ENCODE results near the gene STRIP2. TPM values are rescaled to one million over a fixed set of nuclear protein-coding genes. Genes with fewer than 3 reads are reported as not detected.
"Not testable (repeated sequence)": the region's sequence is repeated elsewhere in the genome, so short reads cannot be mapped to it uniquely, and the experiment has no call there.

STRIP2 gene
- total RNA-seq, 2 experiments from 2014 or later = 28.3 to 29.7 TPM

DNA sequence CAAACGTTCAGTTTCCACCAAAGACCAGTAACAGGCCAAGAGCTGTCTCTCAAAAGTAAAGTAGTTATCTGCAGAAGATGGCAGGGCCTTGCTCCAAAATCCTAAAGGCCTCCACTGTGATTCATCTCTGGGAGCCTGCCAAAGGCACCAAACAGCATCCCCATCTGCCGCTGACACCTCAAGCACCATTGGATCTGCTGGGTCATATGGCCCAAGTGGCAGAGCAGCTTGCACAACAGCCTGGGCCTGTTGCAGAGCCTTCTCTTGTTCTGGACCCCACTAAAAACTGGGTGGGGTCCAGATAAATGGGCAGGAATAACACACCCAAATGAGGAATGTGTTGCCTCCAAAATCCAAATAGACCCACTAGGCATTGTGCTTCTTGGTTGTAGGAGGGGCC, 12.7 kb downstream of the STRIP2 start:
- H3K27ac Mint-ChIP-seq, POLR2A ChIA-PET, DNase-seq, H3K9me3 Mint-ChIP-seq, CTCF ChIA-PET, H3K4me1 Mint-ChIP-seq, H3K4me3 Mint-ChIP-seq, H3K27me3 Mint-ChIP-seq: not testable (repeated sequence)
- H3K36me3 Mint-ChIP-seq (ENCODE audit: low read depth) = peaks cover 84% of the 10 kb centered on the region

DNA sequence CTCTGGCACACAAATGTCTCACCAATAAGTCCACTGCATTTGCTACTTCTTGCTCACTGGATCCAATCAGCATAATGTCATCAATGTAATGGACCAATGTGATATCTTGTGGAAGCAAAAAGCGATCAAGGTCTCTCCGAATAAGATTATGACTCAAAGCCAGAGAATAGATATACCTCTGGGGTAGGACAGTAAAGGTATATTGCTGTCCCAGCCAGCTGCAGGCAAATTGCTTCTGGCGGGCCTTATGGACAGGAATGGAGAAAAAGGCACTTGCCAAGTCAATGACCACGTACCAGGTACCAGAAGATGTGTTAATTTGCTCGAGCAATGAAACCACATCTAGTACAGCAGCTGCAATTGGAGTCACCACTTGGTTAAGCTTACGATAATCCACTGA, 13.2 kb downstream of the STRIP2 start:
- H3K9me3 Mint-ChIP-seq, H3K4me1 Mint-ChIP-seq, H3K27ac Mint-ChIP-seq, H3K4me3 Mint-ChIP-seq, CTCF ChIA-PET, DNase-seq, H3K27me3 Mint-ChIP-seq: not testable (repeated sequence)
- H3K36me3 Mint-ChIP-seq (ENCODE audit: low read depth) = peaks cover 86% of the 10 kb centered on the region
- POLR2A ChIA-PET = interaction anchor here (0.9 to 1.3 kb wide), 2 partner anchors 8 to 13 kb away, joined by 3 to 4 read pairs; partner anchors contain the start of gene STRIP2

DNA sequence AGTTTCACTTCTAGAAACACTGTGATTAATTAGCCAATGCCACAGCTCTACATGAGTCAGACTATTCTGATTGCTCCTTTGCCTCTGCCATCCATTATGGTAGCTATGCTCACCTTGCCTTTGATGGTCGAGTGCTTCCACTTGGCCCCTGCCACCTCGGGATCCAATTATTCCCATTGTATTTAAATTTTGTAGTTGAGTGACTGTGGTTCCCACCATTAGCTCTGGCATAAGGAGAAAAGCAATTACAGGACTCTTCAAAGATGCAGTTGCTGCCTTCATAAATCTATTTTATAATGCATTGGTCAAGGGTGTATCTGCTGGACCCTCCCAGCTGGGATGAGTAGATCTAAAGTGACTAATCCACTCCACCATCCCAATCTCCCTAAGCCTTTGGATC, 14.4 kb downstream of the STRIP2 start:
- H3K4me1 Mint-ChIP-seq, DNase-seq, H3K27me3 Mint-ChIP-seq, H3K9me3 Mint-ChIP-seq, H3K4me3 Mint-ChIP-seq, CTCF ChIA-PET, H3K27ac Mint-ChIP-seq: not testable (repeated sequence)
- POLR2A ChIA-PET = interaction anchor here (1.3 kb wide), 1 partner anchor 10 kb away, joined by 4 read pairs; no protein-coding TSS in a partner anchor
- peaks cover 88% of the 10 kb centered on the region for H3K36me3 Mint-ChIP-seq (ENCODE audit: low read depth)

DNA sequence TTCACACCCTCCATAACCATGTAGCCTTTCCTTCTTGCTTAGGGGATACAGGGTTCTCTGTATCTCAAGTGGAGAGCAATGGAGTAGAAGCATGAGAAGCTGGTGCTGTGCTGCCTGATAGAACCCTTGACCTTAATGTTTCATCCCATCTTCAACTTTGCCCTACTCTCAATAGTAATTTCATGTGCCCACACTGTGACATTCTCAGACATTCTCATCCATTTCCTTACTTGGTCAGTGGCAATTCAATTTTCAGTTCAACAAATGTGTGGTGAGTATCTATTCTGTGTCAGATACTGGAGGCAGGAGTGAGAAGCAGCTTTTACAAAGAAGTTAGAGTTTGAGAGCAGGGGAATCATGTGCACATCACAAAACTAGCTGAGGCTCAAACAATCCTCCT, 16.1 kb downstream of the STRIP2 start:
- Mint-ChIP-seq H3K27me3 (no peaks in the 10 kb centered on the region), H3K27ac (no peak overlapping the region), H3K4me3 (no peak overlapping the region), H3K9me3 (peaks cover 10% of the 10 kb centered on the region), H3K36me3 (ENCODE audit: low read depth) (peaks cover 81% of the 10 kb centered on the region), H3K4me1 (no peaks in the 10 kb centered on the region)
- ChIA-PET POLR2A (no interaction called here), CTCF (no interaction called here)
- DNase-seq = no peak

DNA sequence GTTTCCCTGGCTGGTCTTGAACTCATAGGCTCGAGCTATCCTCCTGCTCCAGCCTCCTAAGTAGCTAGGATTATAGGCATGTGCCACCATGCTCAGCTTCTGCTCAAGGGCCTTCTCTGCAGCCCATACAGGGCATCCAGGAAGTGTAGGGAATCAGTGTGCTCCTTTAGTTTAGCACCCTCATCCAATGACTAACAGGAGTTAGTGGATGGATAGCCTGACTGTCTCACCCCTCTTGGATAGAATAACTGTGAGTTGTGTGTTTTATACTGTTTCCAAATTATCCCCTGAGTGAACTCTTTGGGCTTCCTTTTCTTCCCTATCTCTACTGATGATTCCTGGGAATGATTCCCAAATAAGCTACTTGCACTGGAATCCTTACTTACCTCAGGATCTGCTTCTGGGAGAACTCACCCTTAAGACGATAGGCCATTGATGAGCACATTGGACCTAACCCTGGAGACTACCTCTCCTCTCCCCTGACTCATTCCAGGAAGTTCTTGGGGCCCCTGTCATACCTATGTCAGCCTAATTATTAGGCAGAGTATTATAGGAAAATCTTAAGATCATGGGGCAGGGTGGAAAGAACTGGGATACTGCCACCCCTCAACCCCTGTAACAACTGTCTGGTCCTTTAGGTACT, 18.5 kb downstream of the STRIP2 start:
- H3K27ac Mint-ChIP-seq = no peak overlapping the region
- ChIA-PET CTCF (interaction anchor here (1.1 to 1.5 kb wide), 2 partner anchors 12 to 109 kb away, joined by 3 to 4 read pairs; no protein-coding TSS in a partner anchor), POLR2A (interaction anchor here (1.5 to 2.7 kb wide), 2 partner anchors 9 to 19 kb away, joined by 3 to 5 read pairs; partner anchors contain the start of gene STRIP2)
- no peaks in the 10 kb centered on the region for H3K27me3 Mint-ChIP-seq
- H3K9me3 Mint-ChIP-seq = peaks cover 10% of the 10 kb centered on the region
- H3K4me1 Mint-ChIP-seq = no peaks in the 10 kb centered on the region
- DNase-seq = no peak
- H3K36me3 Mint-ChIP-seq (ENCODE audit: low read depth) = peaks cover 70% of the 10 kb centered on the region
- no peak overlapping the region for H3K4me3 Mint-ChIP-seq

DNA sequence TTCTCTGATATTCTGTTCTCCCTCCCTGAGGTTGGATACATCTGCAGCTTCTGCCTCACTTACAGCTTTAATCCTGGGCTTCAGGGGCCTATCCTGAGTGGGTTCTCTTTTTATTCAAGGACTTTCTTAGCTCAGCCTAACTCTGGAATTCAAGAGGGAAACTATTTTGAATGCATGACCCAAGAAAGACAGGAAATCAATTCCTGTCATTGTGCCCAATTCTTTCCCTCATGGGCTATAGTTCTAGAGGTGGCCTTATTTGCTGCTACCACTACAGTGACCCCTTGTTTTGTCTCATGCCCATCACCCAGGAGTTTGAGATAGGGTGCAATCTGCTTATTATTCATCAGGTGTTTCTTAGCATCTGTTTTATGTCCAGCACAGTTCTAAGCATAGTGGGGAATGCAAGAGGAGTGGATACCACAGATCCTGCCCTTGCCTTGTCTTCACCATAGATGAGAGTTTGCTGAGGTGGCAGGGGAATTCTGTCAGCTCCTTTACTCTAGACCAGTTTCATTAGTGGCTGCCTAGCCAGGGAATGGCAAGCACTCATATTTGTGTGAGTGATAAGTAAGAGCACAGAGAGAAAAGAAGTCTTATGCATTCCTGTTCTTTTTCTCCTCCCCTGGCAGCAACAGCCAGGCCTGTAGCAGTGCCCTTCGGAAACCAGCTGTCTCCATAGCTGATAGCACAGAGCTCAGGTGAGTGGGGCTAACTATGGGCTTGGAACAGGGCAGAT, 19.4 kb downstream of the STRIP2 start:
- ChIA-PET CTCF (interaction anchor here (1.5 kb wide), 1 partner anchor 110 kb away, joined by 4 read pairs; no protein-coding TSS in a partner anchor), POLR2A (interaction anchor here (1.3 to 2.7 kb wide), 3 partner anchors 8 to 20 kb away, joined by 3 to 5 read pairs (median 3); partner anchors contain the start of gene STRIP2)
- no peak for DNase-seq
- Mint-ChIP-seq H3K4me1 (no peaks in the 10 kb centered on the region), H3K27me3 (no peaks in the 10 kb centered on the region), H3K9me3 (peaks cover 5% of the 10 kb centered on the region), H3K4me3 (no peak overlapping the region), H3K27ac (no peak overlapping the region), H3K36me3 (ENCODE audit: low read depth) (peaks cover 69% of the 10 kb centered on the region)

DNA sequence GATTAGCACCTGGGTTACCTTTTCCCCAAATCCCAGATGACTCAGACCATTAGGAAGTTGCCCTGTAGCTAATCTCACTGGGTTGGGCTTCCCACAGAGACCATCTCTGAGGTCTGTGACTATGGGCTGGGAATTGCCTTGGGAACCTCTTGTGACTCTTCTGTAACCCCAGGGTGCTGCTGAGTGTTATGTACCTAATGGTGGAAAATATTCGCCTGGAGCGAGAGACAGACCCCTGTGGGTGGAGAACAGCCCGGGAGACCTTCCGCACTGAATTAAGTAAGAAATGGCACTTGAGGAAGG, 20.0 kb downstream of the STRIP2 start:
- Mint-ChIP-seq H3K27ac (no peak overlapping the region), H3K36me3 (ENCODE audit: low read depth) (peaks cover 64% of the 10 kb centered on the region), H3K4me1 (no peaks in the 10 kb centered on the region), H3K9me3 (no peaks in the 10 kb centered on the region), H3K4me3 (no peak overlapping the region), H3K27me3 (no peaks in the 10 kb centered on the region)
- POLR2A ChIA-PET = interaction anchor here (1.3 kb wide), 1 partner anchor 10 kb away, joined by 3 read pairs; no protein-coding TSS in a partner anchor
- no peak for DNase-seq
- CTCF ChIA-PET = interaction anchor here (1.5 kb wide), 1 partner anchor 111 kb away, joined by 4 read pairs; no protein-coding TSS in a partner anchor

DNA sequence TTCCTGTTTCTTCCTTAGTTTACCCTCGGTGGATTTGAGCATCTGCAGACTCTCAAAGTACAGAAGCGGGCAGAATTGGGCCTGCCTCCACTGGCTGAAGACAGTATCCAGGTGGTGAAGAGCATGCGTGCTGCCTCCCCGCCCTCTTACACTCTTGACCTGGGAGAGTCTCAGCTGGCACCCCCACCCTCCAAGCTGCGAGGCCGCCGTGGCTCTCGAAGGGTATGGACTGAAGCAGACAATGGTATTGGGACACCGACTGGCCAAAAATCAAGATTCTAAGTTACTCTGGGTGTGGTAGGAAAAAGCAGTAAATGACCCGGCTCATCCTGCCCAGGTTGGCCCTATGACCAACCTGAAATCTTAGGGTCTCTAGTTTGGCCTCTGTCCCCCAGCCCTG, 22.2 kb downstream of the STRIP2 start:
- POLR2A ChIA-PET = no interaction called here
- H3K4me3 Mint-ChIP-seq = no peak overlapping the region
- CTCF ChIA-PET = no interaction called here
- no peaks in the 10 kb centered on the region for H3K4me1 Mint-ChIP-seq
- H3K27ac Mint-ChIP-seq = no peak overlapping the region
- H3K27me3 Mint-ChIP-seq = no peaks in the 10 kb centered on the region
- H3K9me3 Mint-ChIP-seq = no peaks in the 10 kb centered on the region
- peaks cover 47% of the 10 kb centered on the region for H3K36me3 Mint-ChIP-seq (ENCODE audit: low read depth)
- DNase-seq = no peak

DNA sequence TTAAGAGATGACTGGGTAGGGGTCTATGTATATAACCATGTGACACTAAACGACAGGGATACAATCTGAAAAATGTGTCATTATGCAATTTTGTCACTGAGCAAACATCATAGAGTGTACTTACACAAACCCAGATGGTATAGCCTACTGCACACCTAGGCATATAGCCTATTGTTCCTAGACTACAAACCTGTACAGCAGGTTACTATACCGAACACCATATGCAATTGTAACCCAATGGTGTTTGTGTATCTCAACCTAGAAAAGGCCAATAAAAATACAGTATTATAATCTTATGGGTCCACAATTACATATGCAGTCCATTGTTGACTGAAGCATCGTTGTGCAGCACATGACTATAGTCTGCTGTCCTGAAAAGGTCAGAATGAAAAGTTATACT, 22.9 kb downstream of the STRIP2 start:
- CTCF ChIA-PET = no interaction called here
- H3K9me3 Mint-ChIP-seq = no peaks in the 10 kb centered on the region
- no peak for DNase-seq
- H3K4me1 Mint-ChIP-seq = no peaks in the 10 kb centered on the region
- H3K36me3 Mint-ChIP-seq (ENCODE audit: low read depth) = peaks cover 40% of the 10 kb centered on the region
- no peak overlapping the region for H3K27ac Mint-ChIP-seq
- H3K4me3 Mint-ChIP-seq = no peak overlapping the region
- POLR2A ChIA-PET = no interaction called here
- no peaks in the 10 kb centered on the region for H3K27me3 Mint-ChIP-seq

DNA sequence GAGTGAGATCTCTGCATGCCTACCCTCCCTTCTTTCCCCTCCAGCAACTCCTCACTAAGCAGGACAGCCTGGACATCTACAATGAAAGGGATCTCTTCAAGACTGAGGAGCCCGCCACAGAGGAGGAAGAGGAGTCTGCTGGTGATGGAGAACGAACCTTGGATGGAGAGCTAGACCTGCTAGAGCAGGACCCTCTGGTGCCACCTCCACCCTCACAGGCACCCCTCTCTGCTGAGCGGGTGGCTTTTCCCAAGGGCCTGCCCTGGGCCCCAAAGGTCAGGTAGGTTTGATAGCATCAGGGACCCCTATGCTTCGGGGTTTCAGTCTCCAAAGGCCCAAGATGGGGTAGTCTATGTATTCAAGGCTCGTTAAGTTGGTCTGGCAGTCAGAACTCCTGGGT, 23.9 kb downstream of the STRIP2 start:
- Mint-ChIP-seq H3K4me3 (no peak overlapping the region), H3K9me3 (no peaks in the 10 kb centered on the region), H3K36me3 (ENCODE audit: low read depth) (peaks cover 35% of the 10 kb centered on the region), H3K27me3 (no peaks in the 10 kb centered on the region), H3K4me1 (no peaks in the 10 kb centered on the region), H3K27ac (no peak overlapping the region)
- ChIA-PET CTCF (no interaction called here), POLR2A (no interaction called here)
- no peak for DNase-seq

DNA sequence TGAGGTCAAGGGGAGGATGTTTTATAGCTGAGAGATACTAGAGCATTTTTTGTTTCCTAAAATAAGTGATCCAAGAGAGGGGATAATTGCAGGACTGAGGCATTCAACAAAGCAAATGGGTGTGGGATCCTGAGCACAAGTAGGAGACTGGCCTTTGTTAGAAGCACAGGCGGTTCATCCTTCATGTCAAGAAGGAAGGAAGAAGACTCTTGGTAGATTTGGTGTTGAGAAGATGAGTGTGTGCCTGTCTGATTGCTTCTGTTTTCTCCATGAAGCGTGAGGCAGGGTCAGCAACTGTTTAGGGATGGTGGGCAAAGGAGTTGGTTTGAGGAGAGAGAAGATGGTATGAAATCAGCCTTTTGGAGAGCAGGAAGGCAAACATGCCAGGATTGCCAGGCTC, 27.6 kb downstream of the STRIP2 start:
- Mint-ChIP-seq H3K27me3 (no peaks in the 10 kb centered on the region), H3K4me3 (no peak overlapping the region), H3K36me3 (ENCODE audit: low read depth) (peaks cover 31% of the 10 kb centered on the region), H3K9me3 (no peaks in the 10 kb centered on the region), H3K4me1 (no peaks in the 10 kb centered on the region), H3K27ac (no peak overlapping the region)
- CTCF ChIA-PET = interaction anchor here (1.0 to 1.5 kb wide), 4 partner anchors 93 to 147 kb away, joined by 3 to 5 read pairs (median 3); no protein-coding TSS in a partner anchor
- POLR2A ChIA-PET = interaction anchor here (1.3 to 1.6 kb wide), 2 partner anchors 9 to 39 kb away, joined by 3 read pairs; no protein-coding TSS in a partner anchor
- no peak for DNase-seq

DNA sequence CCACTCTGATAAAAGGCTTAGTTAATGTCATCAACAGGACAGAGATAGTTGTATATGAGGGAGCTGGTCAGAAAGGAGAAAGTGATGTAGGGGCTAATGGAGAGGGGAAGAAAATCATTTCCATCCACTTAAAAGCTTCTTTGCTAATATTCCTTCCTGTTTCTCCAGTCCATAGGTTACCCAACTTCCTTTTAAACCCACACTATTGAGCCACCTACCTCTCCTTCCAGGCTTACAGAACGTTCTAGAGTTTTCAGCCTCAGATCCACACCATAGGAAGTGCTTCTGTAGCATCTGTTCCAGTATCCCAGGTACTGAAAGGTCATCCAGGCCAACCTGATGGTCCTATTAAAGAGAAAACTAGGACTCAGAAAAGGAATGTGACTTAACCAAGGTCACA, 28.2 kb downstream of the STRIP2 start:
- no peaks in the 10 kb centered on the region for H3K27me3 Mint-ChIP-seq
- POLR2A ChIA-PET = interaction anchor here (1.3 kb wide), 1 partner anchor 10 kb away, joined by 3 read pairs; no protein-coding TSS in a partner anchor
- no peaks in the 10 kb centered on the region for H3K9me3 Mint-ChIP-seq
- DNase-seq = no peak
- H3K4me3 Mint-ChIP-seq = no peak overlapping the region
- H3K4me1 Mint-ChIP-seq = no peaks in the 10 kb centered on the region
- no peak overlapping the region for H3K27ac Mint-ChIP-seq
- CTCF ChIA-PET = no interaction called here
- H3K36me3 Mint-ChIP-seq (ENCODE audit: low read depth) = peaks cover 35% of the 10 kb centered on the region

DNA sequence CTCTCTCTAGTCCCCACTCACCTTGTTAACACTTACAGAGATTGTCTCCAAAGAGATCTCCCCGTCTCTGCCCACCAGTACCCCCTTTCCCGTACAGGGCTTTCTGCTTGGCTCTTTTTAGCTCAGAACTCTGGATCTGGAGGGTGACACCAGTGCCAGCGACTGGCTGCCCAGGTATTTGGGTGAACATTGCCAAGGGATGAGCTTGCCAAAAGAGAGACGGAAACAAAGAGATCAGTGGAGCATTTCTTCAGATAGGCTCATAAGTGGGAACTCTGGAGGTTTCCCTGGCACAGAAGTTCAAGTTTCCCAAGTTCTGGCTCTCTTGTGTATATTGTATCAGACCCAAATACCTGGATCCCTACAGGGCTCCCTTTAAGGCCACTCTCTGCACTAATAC, 30.0 kb downstream of the STRIP2 start:
- ChIA-PET POLR2A (interaction anchor here (0.9 kb wide), 1 partner anchor 10 kb away, joined by 3 read pairs; no protein-coding TSS in a partner anchor), CTCF (interaction anchor here (0.6 to 3.0 kb wide), 5 partner anchors 9 to 911 kb away, joined by 3 to 11 read pairs (median 3); no protein-coding TSS in a partner anchor)
- Mint-ChIP-seq H3K36me3 (ENCODE audit: low read depth) (peaks cover 30% of the 10 kb centered on the region), H3K4me1 (peaks cover 8% of the 10 kb centered on the region), H3K4me3 (no peak overlapping the region), H3K9me3 (no peaks in the 10 kb centered on the region), H3K27me3 (no peaks in the 10 kb centered on the region), H3K27ac (no peak overlapping the region)
- no peak for DNase-seq

Measured in activated CD4-positive, alpha-beta memory T cell treated with anti-CD3 and anti-CD28 coated beads, Interleukin-2, amount 10 ng/mL, durations not matched to agents 7 days and 5 days (primary cell).